ENCODE measurements around the gene ZNF580. TPM values are rescaled to one million over a fixed set of nuclear protein-coding genes. Genes with fewer than 3 reads are reported as not detected.

ZNF580 gene
- total and polyA plus RNA-seq, 2 of the 8 experiments (the other 6 are each of a cell fraction or from before 2014, with no cell fraction given): 12.0 to 24.6 TPM

GRCh38 chr19:55676383-55676782, 35.6 kb downstream of the ZNF580 start (continued):
- TF ChIP-seq CHD7 (IDR thresholded peaks at IDR 0.05; ENCODE audit: insufficient replicate concordance, low read length) (no peak), SIN3A (conservative IDR thresholded peaks at IDR 0.05 in 1 of 2, IDR thresholded peaks at IDR 0.05 in 1 of 2; ENCODE audit: low read depth in 1 of 2, low read length in 2 of 2) (no peak), CTBP2 (IDR thresholded peaks at IDR 0.05; ENCODE audit: borderline replicate concordance, insufficient read depth, insufficient read length, low read length) (no peak)

All from H1 (cell line).